ENCODE results near the gene UBR2. TPM values are rescaled to one million over a fixed set of nuclear protein-coding genes. Genes with fewer than 3 reads are reported as not detected.

The UBR2 gene
- total RNA-seq, 1 donor from 2014 or later, result 32.3 TPM

- Mint-ChIP-seq H3K4me3 (ENCODE audit: unreplicated experiment) (no peak overlapping the region), H3K4me1 (ENCODE audit: low read depth, unreplicated experiment) (no peaks in the 10 kb centered on the region), H3K36me3 (ENCODE audit: unreplicated experiment) (no peaks in the 10 kb centered on the region), H3K9me3 (ENCODE audit: unreplicated experiment) (peaks cover 1% of the 10 kb centered on the region), H3K27me3 (ENCODE audit: unreplicated experiment) (peaks cover 4% of the 10 kb centered on the region), H3K27ac (ENCODE audit: unreplicated experiment) (no peak overlapping the region)
- DNase-seq, result no peak
- TF ChIP-seq CTCF (IDR thresholded peaks at IDR 0.05; ENCODE audit: partially characterized antibody, unreplicated experiment), result no peak
Measured at GRCh38 chr6:42644211-42644610, 80.4 kb downstream of the UBR2 start.

GRCh38 chr6:42652024-42652746 lies 88.4 kb downstream of the UBR2 start:
- Mint-ChIP-seq H3K27ac (ENCODE audit: unreplicated experiment) (no peak overlapping the region), H3K4me1 (ENCODE audit: low read depth, unreplicated experiment) (no peaks in the 10 kb centered on the region), H3K4me3 (ENCODE audit: unreplicated experiment) (no peak overlapping the region), H3K9me3 (ENCODE audit: unreplicated experiment) (no peaks in the 10 kb centered on the region), H3K36me3 (ENCODE audit: unreplicated experiment) (no peaks in the 10 kb centered on the region), H3K27me3 (ENCODE audit: unreplicated experiment) (no peaks in the 10 kb centered on the region)
- TF ChIP-seq CTCF (IDR thresholded peaks at IDR 0.05; ENCODE audit: partially characterized antibody, unreplicated experiment), result no peak
- no peak for DNase-seq

DNA sequence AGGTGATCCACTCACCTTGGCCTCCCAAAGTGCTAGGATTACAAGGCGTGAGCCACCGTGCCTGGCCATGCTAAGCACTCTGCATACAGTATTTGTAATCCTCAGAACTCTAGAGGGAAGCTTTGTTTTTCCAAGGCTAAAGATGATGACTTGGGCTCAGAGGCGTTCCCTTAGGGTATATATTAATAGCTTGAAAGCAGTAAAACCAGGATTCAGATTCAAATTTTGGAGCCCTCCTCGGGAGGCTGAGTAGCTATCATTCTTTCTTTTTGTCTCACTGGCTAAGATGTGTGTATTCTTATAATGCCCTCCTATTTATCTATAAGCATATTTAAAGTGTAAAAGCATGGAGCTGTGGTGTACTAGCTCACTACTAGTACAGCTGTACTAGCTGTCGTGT lies 90.0 kb downstream of the UBR2 start:
- Mint-ChIP-seq H3K9me3 (ENCODE audit: unreplicated experiment) (no peaks in the 10 kb centered on the region), H3K27ac (ENCODE audit: unreplicated experiment) (no peak overlapping the region), H3K4me1 (ENCODE audit: low read depth, unreplicated experiment) (no peaks in the 10 kb centered on the region), H3K36me3 (ENCODE audit: unreplicated experiment) (no peaks in the 10 kb centered on the region), H3K27me3 (ENCODE audit: unreplicated experiment) (no peaks in the 10 kb centered on the region), H3K4me3 (ENCODE audit: unreplicated experiment) (no peak overlapping the region)
- no peak for TF ChIP-seq CTCF (IDR thresholded peaks at IDR 0.05; ENCODE audit: partially characterized antibody, unreplicated experiment)
- no peak for DNase-seq

DNA sequence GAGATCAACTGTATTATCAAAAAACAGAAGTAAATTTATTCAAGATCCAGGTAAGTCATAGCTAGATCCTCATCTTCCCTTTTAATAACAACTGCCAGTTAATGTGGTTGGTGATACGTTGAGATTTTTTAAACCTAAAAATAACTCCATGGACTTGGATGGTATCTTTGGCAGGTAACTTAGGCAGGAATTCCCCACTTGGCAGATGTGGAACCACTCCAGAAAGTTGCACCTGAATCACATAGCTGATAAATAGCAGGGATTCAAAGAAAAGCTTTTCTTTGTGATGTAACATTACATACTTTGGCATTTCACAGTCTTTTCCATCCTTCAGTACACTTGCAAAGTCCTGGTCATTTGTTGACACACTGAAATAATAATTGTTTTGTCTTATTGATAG lies 96.0 kb downstream of the UBR2 start:
- no peaks in the 10 kb centered on the region for H3K36me3 Mint-ChIP-seq (ENCODE audit: unreplicated experiment)
- no peak for DNase-seq
- no peaks in the 10 kb centered on the region for H3K27me3 Mint-ChIP-seq (ENCODE audit: unreplicated experiment)
- no peak overlapping the region for H3K4me3 Mint-ChIP-seq (ENCODE audit: unreplicated experiment)
- no peak overlapping the region for H3K27ac Mint-ChIP-seq (ENCODE audit: unreplicated experiment)
- no peak for TF ChIP-seq CTCF (IDR thresholded peaks at IDR 0.05; ENCODE audit: partially characterized antibody, unreplicated experiment)
- no peaks in the 10 kb centered on the region for H3K9me3 Mint-ChIP-seq (ENCODE audit: unreplicated experiment)
- H3K4me1 Mint-ChIP-seq (ENCODE audit: low read depth, unreplicated experiment), result no peaks in the 10 kb centered on the region

DNA sequence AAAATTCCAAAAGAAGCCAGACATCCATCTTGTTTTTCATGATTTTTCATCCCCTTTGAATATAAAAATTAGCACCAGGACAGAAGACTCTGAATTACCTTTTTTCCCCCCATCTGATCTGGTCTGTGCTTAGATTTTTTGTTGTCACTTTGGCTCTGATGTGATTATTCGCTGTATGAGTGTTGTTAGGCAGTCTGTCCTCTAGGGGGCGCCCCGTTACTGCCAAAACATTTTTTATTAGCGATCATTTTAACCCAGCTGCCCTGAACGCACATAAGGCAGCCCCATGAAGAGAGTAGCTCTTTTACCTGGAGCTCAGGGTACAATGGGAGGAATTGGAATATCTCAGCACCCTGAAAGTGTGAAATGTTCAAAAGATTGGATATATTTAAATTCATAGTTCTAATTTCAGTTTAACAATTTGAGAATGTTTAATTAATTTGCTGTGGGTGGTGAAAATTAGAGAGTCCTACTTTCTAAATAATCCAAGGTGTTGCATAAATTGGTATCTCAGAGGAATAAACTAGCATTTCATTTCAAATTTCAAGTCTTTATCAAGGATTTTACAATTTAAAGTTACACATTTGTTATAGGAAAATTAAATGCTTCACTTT lies 97.8 kb downstream of the UBR2 start:
- peak; percentile 97 for TF ChIP-seq CTCF (IDR thresholded peaks at IDR 0.05; ENCODE audit: partially characterized antibody, unreplicated experiment)
- Mint-ChIP-seq H3K9me3 (ENCODE audit: unreplicated experiment) (peaks cover 1% of the 10 kb centered on the region), H3K4me1 (ENCODE audit: low read depth, unreplicated experiment) (no peaks in the 10 kb centered on the region), H3K36me3 (ENCODE audit: unreplicated experiment) (no peaks in the 10 kb centered on the region), H3K27me3 (ENCODE audit: unreplicated experiment) (no peaks in the 10 kb centered on the region), H3K4me3 (ENCODE audit: unreplicated experiment) (no peak overlapping the region), H3K27ac (ENCODE audit: unreplicated experiment) (no peak overlapping the region)
- DNase-seq, result peak; percentile 83

Data from glutamatergic neuron (in vitro differentiated cells).